Measurements from ENCODE around the gene TAGAP.
"Not testable (repeated sequence)": the region's sequence is repeated elsewhere in the genome, so short reads cannot be mapped to it uniquely, and the experiment has no call there.

TAGAP gene

GRCh38 chr6:158991017-158991723, 53.6 kb downstream of the TAGAP start:
- peaks cover 0 to 12% of the 10 kb centered on the region in 2 donors for H3K9me3 Mint-ChIP-seq
- DNase-seq (peak; percentile 19 to 52), ATAC-seq (peak; percentile 82)
- H3K27me3 Mint-ChIP-seq: no peaks in the 10 kb centered on the region
- H3K4me3 Mint-ChIP-seq: no peak overlapping the region
- peaks cover 59% of the 10 kb centered on the region for H3K4me1 Mint-ChIP-seq
- H3K27ac Mint-ChIP-seq: peak overlapping the region; percentile 63 to 90

DNA sequence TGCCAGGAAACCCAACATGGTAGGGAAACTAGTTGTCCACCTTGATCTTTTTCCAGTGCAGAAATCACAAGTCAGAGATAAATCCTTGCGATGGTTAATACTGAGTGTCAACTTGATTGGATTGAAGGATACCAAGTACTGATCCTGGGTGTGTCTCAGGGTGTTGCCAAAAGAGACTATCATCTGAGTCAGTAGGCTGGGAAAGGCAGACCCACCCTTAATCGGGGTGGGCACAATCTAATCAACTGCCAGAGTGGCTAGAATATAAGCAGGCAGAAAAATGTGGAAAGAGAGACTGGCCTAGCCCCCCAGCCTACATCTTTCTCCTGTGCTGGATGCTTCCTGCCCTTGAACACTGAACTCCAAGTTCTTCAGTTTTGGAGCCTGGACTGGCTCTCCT, 55.1 kb downstream of the TAGAP start:
- Mint-ChIP-seq H3K4me1 (peaks cover 44% of the 10 kb centered on the region), H3K9me3 (peaks cover 0 to 12% of the 10 kb centered on the region in 2 donors)

DNA sequence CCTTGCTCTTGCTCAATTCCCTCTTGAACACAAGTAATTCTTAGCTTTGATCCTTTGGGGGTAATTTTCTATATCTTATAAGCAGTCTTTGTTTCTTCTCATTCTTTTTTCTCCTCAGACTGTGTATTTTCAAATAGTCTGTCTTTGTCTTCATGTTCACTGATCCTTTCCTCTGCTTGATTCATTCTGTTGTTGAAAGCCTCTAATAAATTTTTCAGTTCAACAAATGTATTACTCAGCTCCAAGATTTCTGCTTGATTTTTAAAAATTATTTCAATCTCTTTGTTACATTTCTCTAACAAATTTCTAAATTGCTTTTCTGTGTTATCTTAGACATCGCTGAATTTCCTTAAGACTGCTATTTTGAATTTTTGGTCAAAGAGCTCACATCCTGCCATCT, 56.3 kb downstream of the TAGAP start:
- Mint-ChIP-seq H3K4me3 (no peak overlapping the region), H3K27ac (no peak overlapping the region), H3K9me3 (peaks cover 0 to 12% of the 10 kb centered on the region in 2 donors), H3K27me3 (no peaks in the 10 kb centered on the region), H3K4me1 (peaks cover 40% of the 10 kb centered on the region)
- no peak for ATAC-seq
- DNase-seq: no peak

More for the DNA sequence above, 55.1 kb downstream of the TAGAP start:
- not testable (repeated sequence) for H3K27ac Mint-ChIP-seq, ATAC-seq, H3K27me3 Mint-ChIP-seq, DNase-seq, H3K4me3 Mint-ChIP-seq

- DNase-seq (no peak), ATAC-seq (peak; percentile 83)
- Mint-ChIP-seq H3K27ac (no peak overlapping the region), H3K9me3 (peaks cover 0 to 12% of the 10 kb centered on the region in 2 donors), H3K27me3 (no peaks in the 10 kb centered on the region), H3K4me1 (peaks cover 37% of the 10 kb centered on the region), H3K4me3 (no peak overlapping the region)
These were observed 57.1 kb downstream of the TAGAP start for GRCh38 chr6:158987657-158988056.

Data from stimulated activated naive CD8-positive, alpha-beta T cell treated with anti-CD3 and anti-CD28 coated beads, Interleukin-15, amount 100 ng/mL, for 72 hours (primary cell).